Keratinocyte (primary cell): ENCODE data around the gene MICALL2. TPM values are rescaled to one million over a fixed set of nuclear protein-coding genes. Genes with fewer than 3 reads are reported as not detected.
"Not testable (repeated sequence)": the region's sequence is repeated elsewhere in the genome, so short reads cannot be mapped to it uniquely, and the experiment has no call there.

Experiments
- DNase-seq: peaks from one replicate; pipeline ENCODE4 v3.0.0-alpha.2; 2011; ENCODE audit warnings: low read depth, missing footprints, low spot score
- FAIRE-seq: peaks from 2 replicates; lab custom pipeline; 2011; peaks lifted over from hg19 to GRCh38; lab: Jason Lieb, UNC
- H2AFZ ChIP-seq: 2 replicates; pipeline ENCODE4 v1.6.0; 2012; ENCODE audit warnings: low read length, control low read depth, inconsistent platforms; ENCODE audit not compliant: control insufficient read depth
- H3K27ac ChIP-seq: 2 replicates; pipeline ENCODE4 v1.5.1; 2011; ENCODE audit warnings: low read length; ENCODE audit not compliant: control insufficient read depth, insufficient read depth
- H3K27me3 ChIP-seq: 3 replicates; pipeline ENCODE4 v1.6.0; 2011; ENCODE audit warnings: low read length; ENCODE audit not compliant: control insufficient read depth, insufficient read depth; ENCODE audit errors: extremely low read depth
- H3K36me3 ChIP-seq, 2 experiments: 2 replicates in 1 of 2; 3 replicates in 1 of 2; pipeline ENCODE4 v1.5.1; 2011; ENCODE audit warnings: low read length in 2 of 2, mild to moderate bottlenecking in 1 of 2; ENCODE audit not compliant: control insufficient read depth in 2 of 2, insufficient read depth in 2 of 2; ENCODE audit errors: extremely low read depth in 1 of 2
- H3K4me1 ChIP-seq: 3 replicates; pipeline ENCODE4 v1.5.1; 2011; ENCODE audit warnings: low read length; ENCODE audit not compliant: control insufficient read depth, insufficient read depth; ENCODE audit errors: extremely low read depth
- H3K4me2 ChIP-seq: 3 replicates; pipeline ENCODE4 v1.6.0; 2011; ENCODE audit warnings: low read depth, low read length; ENCODE audit not compliant: control insufficient read depth, insufficient read depth; ENCODE audit errors: extremely low read depth
- H3K4me3 ChIP-seq, 3 experiments: fragments of 200-600 bp in 1 of 3; sonication (generic) in 1 of 3; 2 replicates in 2 of 3; 3 replicates in 1 of 3; pipeline ENCODE4 v1.5.1; 2011 to 2016; ENCODE audit warnings: low read length in 3 of 3, mild to moderate bottlenecking in 3 of 3, control low read depth in 2 of 3, inconsistent platforms in 1 of 3, low read depth in 1 of 3, mixed read lengths in 1 of 3, mixed run types in 1 of 3, moderate library complexity in 1 of 3; ENCODE audit not compliant: control insufficient read depth in 2 of 3, insufficient read depth in 2 of 3; ENCODE audit errors: extremely low read depth in 1 of 3
- H3K79me2 ChIP-seq: 2 replicates; pipeline ENCODE4 v1.6.0; 2012; ENCODE audit warnings: low read length; ENCODE audit not compliant: control insufficient read depth, insufficient read depth
- H3K9ac ChIP-seq: 3 replicates; pipeline ENCODE4 v1.6.0; 2011; ENCODE audit warnings: low read length; ENCODE audit not compliant: control insufficient read depth, insufficient read depth; ENCODE audit errors: extremely low read depth
- H3K9me1 ChIP-seq: 3 replicates; pipeline ENCODE4 v1.6.0; 2011; ENCODE audit warnings: low read length; ENCODE audit not compliant: control insufficient read depth, insufficient read depth; ENCODE audit errors: extremely low read depth
- H3K9me3 ChIP-seq: 2 replicates; pipeline ENCODE4 v1.5.1; 2012; ENCODE audit warnings: low read depth, low read length; ENCODE audit not compliant: control insufficient read depth
- H4K20me1 ChIP-seq: 3 replicates; pipeline ENCODE4 v1.6.0; 2011; ENCODE audit warnings: low read length; ENCODE audit not compliant: control insufficient read depth, insufficient read depth; ENCODE audit errors: extremely low read depth
- CTCF ChIP-seq, 3 experiments: IDR thresholded peaks in 1 of 3; conservative IDR thresholded peaks in 1 of 3; optimal IDR thresholded peaks in 1 of 3; 2 replicates in 2 of 3; 3 replicates in 1 of 3; pipeline versions ENCODE3 to v1.5.1; 2011; ENCODE audit warnings: low read length in 3 of 3, mild to moderate bottlenecking in 3 of 3, moderate library complexity in 2 of 3, control low read depth in 1 of 3, inconsistent platforms in 1 of 3; ENCODE audit not compliant: insufficient read depth in 2 of 3; ENCODE audit errors: extremely low read depth in 1 of 3
- EZH2 ChIP-seq: IDR thresholded peaks from one replicate; pipeline ENCODE4 v1.6.1; 2012; ENCODE audit warnings: inconsistent platforms, mild to moderate bottlenecking, low read length, moderate library complexity
- dilution Hi-C: fragments of 300-500 bp; cut with MboI; formaldehyde crosslinking; loops from one replicate; pipeline ENCODE4 v1.7.0; 2020; ENCODE audit warnings: low sequenced_read_pairs; ENCODE audit not compliant: extremely low pct_ligation_motif_present
- polyA plus RNA-seq, 5 experiments: library from polyadenylated mRNA; depleted of rRNA in 3 of 5; stranded (reverse) in 3 of 5; stranded (forward) in 1 of 5; unstranded in 1 of 5; fragments of >200 nt; gene quantifications; 1 replicate in 1 of 5; 2 replicates in 3 of 5; 3 replicates in 1 of 5; pipeline versions ENCODE4 v1.2.1 to v1.2.3, GENCODE V29; 2011 to 2012; ENCODE audit warnings: missing spikeins in 2 of 5, low read depth in 1 of 5, low replicate concordance in 1 of 5

MICALL2 gene
- polyA plus RNA-seq, 1 donor (not counting 4 experiments of a cell fraction or from before 2014, with no cell fraction given), result 10.4 TPM

- H3K9ac ChIP-seq, result no peak overlapping the region
- no peaks in the 10 kb centered on the region for H3K4me1 ChIP-seq
- H3K4me3 ChIP-seq, result no peak overlapping the region
- peaks cover 2% of the 10 kb centered on the region for H4K20me1 ChIP-seq
- no peaks in the 10 kb centered on the region for H3K9me3 ChIP-seq
- no peak overlapping the region for H2AFZ ChIP-seq
- H3K36me3 ChIP-seq, result peaks cover 0 to 15% of the 10 kb centered on the region in 2 experiments
- no peak overlapping the region for H3K27ac ChIP-seq
- DNase-seq, result no peak
- no peak for FAIRE-seq
- dilution Hi-C loops, result no loop called here
- no peaks in the 10 kb centered on the region for H3K9me1 ChIP-seq
- H3K4me2 ChIP-seq, result no peak overlapping the region
- TF ChIP-seq CTCF (optimal IDR thresholded peaks at IDR 0.05 in 1 of 3, IDR thresholded peaks at IDR 0.05 in 1 of 3, conservative IDR thresholded peaks at IDR 0.05 in 1 of 3; ENCODE audit: extremely low read depth in 1 of 3, insufficient read depth in 2 of 3, low read length in 3 of 3) (no peak), EZH2 (no peak)
- no peaks in the 10 kb centered on the region for H3K27me3 ChIP-seq
- H3K79me2 ChIP-seq, result no peaks in the 10 kb centered on the region
Observed at GRCh38 chr7:1444925-1445322, 14.3 kb downstream of the MICALL2 start.

- Histone ChIP-seq H3K4me1 (no peaks in the 10 kb centered on the region), H3K36me3 (peaks cover 0 to 18% of the 10 kb centered on the region in 2 experiments), H3K4me2 (no peak overlapping the region), H3K27ac (no peak overlapping the region), H2AFZ (no peak overlapping the region), H3K9ac (no peak overlapping the region), H3K9me3 (no peaks in the 10 kb centered on the region), H3K27me3 (no peaks in the 10 kb centered on the region), H3K79me2 (no peaks in the 10 kb centered on the region), H3K4me3 (no peak overlapping the region), H4K20me1 (peaks cover 2% of the 10 kb centered on the region), H3K9me1 (no peaks in the 10 kb centered on the region)
- no peak for FAIRE-seq
- DNase-seq, result no peak
- TF ChIP-seq EZH2 (no peak), CTCF (optimal IDR thresholded peaks at IDR 0.05 in 1 of 3, IDR thresholded peaks at IDR 0.05 in 1 of 3, conservative IDR thresholded peaks at IDR 0.05 in 1 of 3; ENCODE audit: extremely low read depth in 1 of 3, insufficient read depth in 2 of 3, low read length in 3 of 3) (no peak)
- dilution Hi-C loops, result no loop called here
Observed at GRCh38 chr7:1444214-1444924, 14.9 kb downstream of the MICALL2 start.

GRCh38 chr7:1443587-1444200, 15.6 kb downstream of the MICALL2 start:
- DNase-seq, H3K9me1 ChIP-seq, H3K4me1 ChIP-seq, H3K4me3 ChIP-seq, FAIRE-seq, H3K9ac ChIP-seq, H3K9me3 ChIP-seq, dilution Hi-C loops, H3K4me2 ChIP-seq, H4K20me1 ChIP-seq, H3K27me3 ChIP-seq, H2AFZ ChIP-seq, H3K27ac ChIP-seq, H3K79me2 ChIP-seq: not testable (repeated sequence)
- peaks cover 0 to 20% of the 10 kb centered on the region in 2 experiments for H3K36me3 ChIP-seq
